HepG2 (cell line): Measurements from ENCODE around the gene MLXIPL. TPM values are rescaled to one million over a fixed set of nuclear protein-coding genes. Genes with fewer than 3 reads are reported as not detected.

ENCODE experiments used
- AGO1 ChIP-seq: fragments of 200-400 bp; formaldehyde crosslinking; IDR thresholded peaks from 2 replicates; pipeline ENCODE4 v1.6.1; 2017; ENCODE audit warnings: mild to moderate bottlenecking, low read depth, low read length, moderate library complexity; ENCODE audit not compliant: poor library complexity, severe bottlenecking
- CENPT ChIP-seq: sonication (generic); formaldehyde crosslinking; IDR thresholded peaks from 2 replicates; pipeline ENCODE4 v1.8.0; 2022; ENCODE audit warnings: low read depth, mild to moderate bottlenecking, moderate library complexity, missing genetic modification reagents
- HNRNPK ChIP-seq: fragments of 200-400 bp; formaldehyde crosslinking; IDR thresholded peaks from 2 replicates; pipeline ENCODE4 v1.6.1; 2018; ENCODE audit warnings: low read length, low read depth, moderate library complexity, mild to moderate bottlenecking; ENCODE audit not compliant: poor library complexity, severe bottlenecking
- MTF2 ChIP-seq: sonication (generic); formaldehyde crosslinking; IDR thresholded peaks from 2 replicates; pipeline ENCODE4 v1.5.0; 2020; ENCODE audit warnings: missing genetic modification reagents, borderline replicate concordance
- PAF1 ChIP-seq: IDR thresholded peaks from 2 replicates; pipeline ENCODE4 v1.6.1; 2016; ENCODE audit warnings: missing genetic modification reagents, missing compliant biosample characterization
- POLR2A ChIP-seq, 2 experiments: IDR thresholded peaks; 2 replicates each; pipeline ENCODE4 v1.6.1; 2011; ENCODE audit warnings: low read depth in 2 of 2, low read length in 2 of 2, mild to moderate bottlenecking in 1 of 2, moderate library complexity in 1 of 2; ENCODE audit not compliant: insufficient read depth in 1 of 2
- POLR2AphosphoS5 ChIP-seq: IDR thresholded peaks from 2 replicates; pipeline ENCODE4 v1.6.1; 2012; ENCODE audit warnings: low read depth, low read length
- RBFOX2 ChIP-seq: fragments of 200-400 bp; formaldehyde crosslinking; IDR thresholded peaks from 2 replicates; pipeline ENCODE4 v1.6.1; 2017; ENCODE audit warnings: low read depth, mild to moderate bottlenecking, low read length
- RBM39 ChIP-seq: fragments of 200-400 bp; formaldehyde crosslinking; IDR thresholded peaks from one replicate; pipeline ENCODE4 v1.6.1; 2018; ENCODE audit warnings: antibody characterized with exemption, mild to moderate bottlenecking, low read depth, low read length; ENCODE audit not compliant: poor library complexity, severe bottlenecking
- REPIN1 ChIP-seq: sonication (generic); formaldehyde crosslinking; IDR thresholded peaks from 2 replicates; pipeline ENCODE4 v1.8.0; 2022; ENCODE audit warnings: missing genetic modification reagents, low read depth, mild to moderate bottlenecking, borderline replicate concordance
- ZMAT3 ChIP-seq: sonication (generic); formaldehyde crosslinking; conservative IDR thresholded peaks from 2 replicates; pipeline ENCODE4 v1.7.0; 2021; ENCODE audit warnings: missing genetic modification reagents
- ZNF619 ChIP-seq: sonication (generic); formaldehyde crosslinking; IDR thresholded peaks from 2 replicates; pipeline ENCODE4 v1.4.0; 2020; ENCODE audit warnings: mild to moderate bottlenecking, missing genetic modification reagents
- polyA plus RNA-seq, 8 experiments: library from polyadenylated mRNA; depleted of rRNA in 3 of 8; stranded (reverse) in 7 of 8; unstranded in 1 of 8; fragments of >200 nt; fragmentation: Illumina TruSeq in 4 of 8; extraction: Trizol in 4 of 8; gene quantifications; 2 replicates each; pipeline versions ENCODE4 v1.2.1 to v1.2.3, GENCODE V29; 2011 to 2016; ENCODE audit warnings: low read depth in 4 of 8, missing spikeins in 1 of 8, mixed read lengths in 1 of 8; ENCODE audit not compliant: insufficient read depth in 1 of 8
- total RNA-seq, 5 experiments: library from RNA; depleted of rRNA; stranded (reverse); fragments of >200 nt; fragmentation: Illumina TruSeq; extraction: Trizol; gene quantifications; 2 replicates each; pipeline ENCODE4 v1.2.3, GENCODE V29; 2016; ENCODE audit warnings: low read depth in 1 of 5
- TF ChIP-seq, protein P1 (sequence below): sonication (generic); formaldehyde crosslinking; IDR thresholded peaks from 2 replicates; pipeline ENCODE4 v1.4.0; 2020; ENCODE audit warnings: mild to moderate bottlenecking, missing genetic modification reagents
- TF ChIP-seq, protein P2 (sequence below): sonication (generic); formaldehyde crosslinking; IDR thresholded peaks from 2 replicates; pipeline ENCODE4 v1.4.0; 2020; ENCODE audit warnings: missing genetic modification reagents

MLXIPL gene
- total and polyA plus RNA-seq, 2 of the 13 experiments (the other 11 are each of a cell fraction or from before 2014, with no cell fraction given) = 51.6 to 60.1 TPM

DNA sequence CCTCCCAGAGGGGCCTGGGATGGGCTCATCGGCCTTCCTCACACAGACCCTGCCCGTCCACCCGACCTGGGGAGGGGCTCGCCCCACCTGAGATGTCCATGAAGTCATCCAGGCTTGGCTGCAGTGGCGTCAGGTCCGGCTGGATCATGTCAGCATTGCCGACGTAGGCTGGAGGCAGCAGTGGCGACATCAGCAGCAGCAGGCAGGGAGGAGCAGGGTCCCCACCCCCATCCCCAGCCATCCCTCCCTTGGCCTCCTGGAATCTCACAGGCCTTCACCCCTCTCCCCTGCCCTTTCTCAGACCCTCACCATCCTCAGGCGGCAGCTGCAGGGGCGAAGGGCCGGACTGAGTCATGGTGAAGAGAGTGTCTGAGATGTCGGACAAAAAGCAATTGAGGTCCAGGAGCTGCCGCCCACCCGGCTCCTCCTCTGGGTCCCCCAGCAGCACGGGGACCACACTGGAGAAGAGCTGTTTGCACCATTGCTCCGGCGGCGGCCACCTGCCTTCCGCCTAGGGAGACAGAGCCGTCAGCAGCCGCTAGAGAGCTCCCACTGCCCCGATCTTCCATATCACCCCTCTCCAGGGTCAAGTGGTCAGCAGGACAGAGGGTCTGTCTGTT, 18.6 kb downstream of the MLXIPL start (continued):
- TF ChIP-seq, protein P1, sequence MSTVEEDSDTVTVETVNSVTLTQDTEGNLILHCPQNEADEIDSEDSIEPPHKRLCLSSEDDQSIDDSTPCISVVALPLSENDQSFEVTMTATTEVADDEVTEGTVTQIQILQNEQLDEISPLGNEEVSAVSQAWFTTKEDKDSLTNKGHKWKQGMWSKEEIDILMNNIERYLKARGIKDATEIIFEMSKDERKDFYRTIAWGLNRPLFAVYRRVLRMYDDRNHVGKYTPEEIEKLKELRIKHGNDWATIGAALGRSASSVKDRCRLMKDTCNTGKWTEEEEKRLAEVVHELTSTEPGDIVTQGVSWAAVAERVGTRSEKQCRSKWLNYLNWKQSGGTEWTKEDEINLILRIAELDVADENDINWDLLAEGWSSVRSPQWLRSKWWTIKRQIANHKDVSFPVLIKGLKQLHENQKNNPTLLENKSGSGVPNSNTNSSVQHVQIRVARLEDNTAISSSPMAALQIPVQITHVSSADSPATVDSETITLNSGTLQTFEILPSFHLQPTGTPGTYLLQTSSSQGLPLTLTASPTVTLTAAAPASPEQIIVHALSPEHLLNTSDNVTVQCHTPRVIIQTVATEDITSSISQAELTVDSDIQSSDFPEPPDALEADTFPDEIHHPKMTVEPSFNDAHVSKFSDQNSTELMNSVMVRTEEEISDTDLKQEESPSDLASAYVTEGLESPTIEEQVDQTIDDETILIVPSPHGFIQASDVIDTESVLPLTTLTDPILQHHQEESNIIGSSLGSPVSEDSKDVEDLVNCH (CRISPR knock-in tag) = no peak
- TF ChIP-seq AGO1 = peak; percentile 73
- no peak for TF ChIP-seq ZNF619 (CRISPR knock-in tag)
- TF ChIP-seq ZMAT3 (CRISPR knock-in tag) = no peak
- TF ChIP-seq POLR2AphosphoS5 = peak; percentile 54
- TF ChIP-seq RBM39 = peak; percentile 32
- TF ChIP-seq, protein P2, sequence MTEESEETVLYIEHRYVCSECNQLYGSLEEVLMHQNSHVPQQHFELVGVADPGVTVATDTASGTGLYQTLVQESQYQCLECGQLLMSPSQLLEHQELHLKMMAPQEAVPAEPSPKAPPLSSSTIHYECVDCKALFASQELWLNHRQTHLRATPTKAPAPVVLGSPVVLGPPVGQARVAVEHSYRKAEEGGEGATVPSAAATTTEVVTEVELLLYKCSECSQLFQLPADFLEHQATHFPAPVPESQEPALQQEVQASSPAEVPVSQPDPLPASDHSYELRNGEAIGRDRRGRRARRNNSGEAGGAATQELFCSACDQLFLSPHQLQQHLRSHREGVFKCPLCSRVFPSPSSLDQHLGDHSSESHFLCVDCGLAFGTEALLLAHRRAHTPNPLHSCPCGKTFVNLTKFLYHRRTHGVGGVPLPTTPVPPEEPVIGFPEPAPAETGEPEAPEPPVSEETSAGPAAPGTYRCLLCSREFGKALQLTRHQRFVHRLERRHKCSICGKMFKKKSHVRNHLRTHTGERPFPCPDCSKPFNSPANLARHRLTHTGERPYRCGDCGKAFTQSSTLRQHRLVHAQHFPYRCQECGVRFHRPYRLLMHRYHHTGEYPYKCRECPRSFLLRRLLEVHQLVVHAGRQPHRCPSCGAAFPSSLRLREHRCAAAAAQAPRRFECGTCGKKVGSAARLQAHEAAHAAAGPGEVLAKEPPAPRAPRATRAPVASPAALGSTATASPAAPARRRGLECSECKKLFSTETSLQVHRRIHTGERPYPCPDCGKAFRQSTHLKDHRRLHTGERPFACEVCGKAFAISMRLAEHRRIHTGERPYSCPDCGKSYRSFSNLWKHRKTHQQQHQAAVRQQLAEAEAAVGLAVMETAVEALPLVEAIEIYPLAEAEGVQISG (CRISPR knock-in tag) = peak; percentile 18; the same call in 1 of the 2 replicates
- peak; percentile 41; the same call in 1 of the 2 replicates for TF ChIP-seq PAF1
- peak; percentile 13 for TF ChIP-seq HNRNPK
- TF ChIP-seq MTF2 (CRISPR knock-in tag) = no peak
- peak; percentile 85 for TF ChIP-seq RBFOX2
- peak in 1 of 2 experiments; percentile 17; a peak in 2 of 4 replicates for TF ChIP-seq POLR2A (IDR thresholded peaks at IDR 0.05; ENCODE audit: insufficient read depth in 1 of 2, low read depth in 2 of 2, low read length in 2 of 2)
- TF ChIP-seq REPIN1 (CRISPR knock-in tag) = 0 out of 2 replicates have a peak, but pooled peaks have one; percentile 41
- no peak for TF ChIP-seq CENPT (CRISPR knock-in tag)
